Measurements from ENCODE around the gene ATG16L1. TPM values are rescaled to one million over a fixed set of nuclear protein-coding genes. Genes with fewer than 3 reads are reported as not detected.

ATG16L1 gene
- total RNA-seq, 1 donor from 2014 or later = 29.3 TPM

- TF ChIP-seq, protein P1, sequence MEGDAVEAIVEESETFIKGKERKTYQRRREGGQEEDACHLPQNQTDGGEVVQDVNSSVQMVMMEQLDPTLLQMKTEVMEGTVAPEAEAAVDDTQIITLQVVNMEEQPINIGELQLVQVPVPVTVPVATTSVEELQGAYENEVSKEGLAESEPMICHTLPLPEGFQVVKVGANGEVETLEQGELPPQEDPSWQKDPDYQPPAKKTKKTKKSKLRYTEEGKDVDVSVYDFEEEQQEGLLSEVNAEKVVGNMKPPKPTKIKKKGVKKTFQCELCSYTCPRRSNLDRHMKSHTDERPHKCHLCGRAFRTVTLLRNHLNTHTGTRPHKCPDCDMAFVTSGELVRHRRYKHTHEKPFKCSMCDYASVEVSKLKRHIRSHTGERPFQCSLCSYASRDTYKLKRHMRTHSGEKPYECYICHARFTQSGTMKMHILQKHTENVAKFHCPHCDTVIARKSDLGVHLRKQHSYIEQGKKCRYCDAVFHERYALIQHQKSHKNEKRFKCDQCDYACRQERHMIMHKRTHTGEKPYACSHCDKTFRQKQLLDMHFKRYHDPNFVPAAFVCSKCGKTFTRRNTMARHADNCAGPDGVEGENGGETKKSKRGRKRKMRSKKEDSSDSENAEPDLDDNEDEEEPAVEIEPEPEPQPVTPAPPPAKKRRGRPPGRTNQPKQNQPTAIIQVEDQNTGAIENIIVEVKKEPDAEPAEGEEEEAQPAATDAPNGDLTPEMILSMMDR (IDR thresholded peaks at IDR 0.05; ENCODE audit: partially characterized antibody, unreplicated experiment) = no peak
- Mint-ChIP-seq H3K4me1 (ENCODE audit: low read depth, unreplicated experiment) (no peaks in the 10 kb centered on the region), H3K27ac (ENCODE audit: unreplicated experiment) (no peak overlapping the region), H3K36me3 (ENCODE audit: unreplicated experiment) (no peaks in the 10 kb centered on the region), H3K9me3 (ENCODE audit: unreplicated experiment) (no peaks in the 10 kb centered on the region), H3K27me3 (ENCODE audit: unreplicated experiment) (peaks cover 2% of the 10 kb centered on the region), H3K4me3 (ENCODE audit: unreplicated experiment) (no peak overlapping the region)
- no peak for DNase-seq
These were observed 8.3 kb downstream of the ATG16L1 start for GRCh38 chr2:233259730-233260129.

- Mint-ChIP-seq H3K27ac (ENCODE audit: unreplicated experiment) (no peak overlapping the region), H3K4me1 (ENCODE audit: low read depth, unreplicated experiment) (no peaks in the 10 kb centered on the region), H3K4me3 (ENCODE audit: unreplicated experiment) (no peak overlapping the region), H3K27me3 (ENCODE audit: unreplicated experiment) (peaks cover 2% of the 10 kb centered on the region), H3K36me3 (ENCODE audit: unreplicated experiment) (no peaks in the 10 kb centered on the region), H3K9me3 (ENCODE audit: unreplicated experiment) (no peaks in the 10 kb centered on the region)
- TF ChIP-seq, protein P1 (IDR thresholded peaks at IDR 0.05; ENCODE audit: partially characterized antibody, unreplicated experiment) = no peak
- no peak for DNase-seq
These were observed 9.2 kb downstream of the ATG16L1 start for GRCh38 chr2:233260661-233261060.

DNA sequence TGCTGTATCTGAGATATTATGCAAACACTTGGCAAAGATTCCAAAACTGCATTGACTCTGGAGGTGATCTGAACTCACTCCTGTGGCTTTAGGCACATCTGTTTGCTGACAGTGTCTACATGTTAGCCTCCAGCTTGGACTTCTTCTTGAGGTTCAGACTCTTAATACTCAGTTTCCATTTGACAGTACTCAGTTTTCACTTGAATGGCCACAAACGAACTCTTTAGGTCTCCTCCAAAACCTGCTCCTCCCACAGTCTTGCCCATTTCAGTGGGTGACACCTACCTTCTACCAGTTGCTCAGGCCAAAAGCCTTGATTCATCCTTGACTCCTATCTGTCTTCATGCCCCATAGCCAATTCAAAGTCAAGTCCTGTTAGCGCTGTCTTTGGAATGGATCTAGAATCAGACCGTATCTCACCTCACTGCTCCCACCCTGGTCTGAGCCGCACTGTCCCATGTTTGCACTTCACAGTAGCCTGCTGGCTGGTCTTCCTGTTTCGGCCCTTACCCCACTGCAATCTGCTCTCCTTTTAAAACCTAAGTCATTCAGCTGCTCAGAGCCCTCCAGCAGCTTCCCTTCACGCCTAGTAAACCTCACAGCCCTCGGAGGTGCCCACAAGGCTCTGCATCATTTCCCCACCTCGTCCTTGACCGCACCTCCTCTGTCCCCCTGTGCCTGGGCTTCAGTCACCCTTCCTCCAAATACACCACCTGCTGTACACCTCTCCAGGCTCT, 10.5 kb downstream of the ATG16L1 start:
- TF ChIP-seq, protein P1 (IDR thresholded peaks at IDR 0.05; ENCODE audit: partially characterized antibody, unreplicated experiment) = no peak
- no peaks in the 10 kb centered on the region for H3K36me3 Mint-ChIP-seq (ENCODE audit: unreplicated experiment)
- no peaks in the 10 kb centered on the region for H3K4me1 Mint-ChIP-seq (ENCODE audit: low read depth, unreplicated experiment)
- peaks cover 2% of the 10 kb centered on the region for H3K27me3 Mint-ChIP-seq (ENCODE audit: unreplicated experiment)
- H3K4me3 Mint-ChIP-seq (ENCODE audit: unreplicated experiment) = no peak overlapping the region
- DNase-seq = no peak
- no peak overlapping the region for H3K27ac Mint-ChIP-seq (ENCODE audit: unreplicated experiment)
- H3K9me3 Mint-ChIP-seq (ENCODE audit: unreplicated experiment) = no peaks in the 10 kb centered on the region

DNA sequence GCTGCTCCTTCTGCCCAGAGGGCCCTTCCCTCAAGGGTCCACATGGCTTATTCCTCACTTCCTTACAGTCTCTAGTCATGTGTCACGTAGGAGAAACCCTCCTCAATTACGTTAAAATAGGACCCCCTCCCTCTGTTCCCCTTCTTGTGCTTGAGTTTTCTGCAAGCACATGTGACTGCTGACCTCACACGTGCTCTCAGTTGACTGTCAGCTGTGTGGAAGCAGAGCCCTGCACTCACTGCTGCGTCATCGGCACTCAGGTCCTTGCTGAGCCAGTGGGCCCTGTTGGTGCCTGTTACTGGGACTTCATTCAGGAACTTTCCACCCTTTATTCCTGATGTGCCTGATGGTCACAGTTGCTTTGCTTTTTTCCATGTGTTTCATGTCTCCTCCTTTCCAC, 11.1 kb downstream of the ATG16L1 start:
- no peaks in the 10 kb centered on the region for H3K36me3 Mint-ChIP-seq (ENCODE audit: unreplicated experiment)
- H3K9me3 Mint-ChIP-seq (ENCODE audit: unreplicated experiment) = no peaks in the 10 kb centered on the region
- H3K27ac Mint-ChIP-seq (ENCODE audit: unreplicated experiment) = no peak overlapping the region
- H3K4me3 Mint-ChIP-seq (ENCODE audit: unreplicated experiment) = no peak overlapping the region
- H3K4me1 Mint-ChIP-seq (ENCODE audit: low read depth, unreplicated experiment) = no peaks in the 10 kb centered on the region
- TF ChIP-seq, protein P1 (IDR thresholded peaks at IDR 0.05; ENCODE audit: partially characterized antibody, unreplicated experiment) = no peak
- DNase-seq = no peak
- H3K27me3 Mint-ChIP-seq (ENCODE audit: unreplicated experiment) = peaks cover 2% of the 10 kb centered on the region

DNA sequence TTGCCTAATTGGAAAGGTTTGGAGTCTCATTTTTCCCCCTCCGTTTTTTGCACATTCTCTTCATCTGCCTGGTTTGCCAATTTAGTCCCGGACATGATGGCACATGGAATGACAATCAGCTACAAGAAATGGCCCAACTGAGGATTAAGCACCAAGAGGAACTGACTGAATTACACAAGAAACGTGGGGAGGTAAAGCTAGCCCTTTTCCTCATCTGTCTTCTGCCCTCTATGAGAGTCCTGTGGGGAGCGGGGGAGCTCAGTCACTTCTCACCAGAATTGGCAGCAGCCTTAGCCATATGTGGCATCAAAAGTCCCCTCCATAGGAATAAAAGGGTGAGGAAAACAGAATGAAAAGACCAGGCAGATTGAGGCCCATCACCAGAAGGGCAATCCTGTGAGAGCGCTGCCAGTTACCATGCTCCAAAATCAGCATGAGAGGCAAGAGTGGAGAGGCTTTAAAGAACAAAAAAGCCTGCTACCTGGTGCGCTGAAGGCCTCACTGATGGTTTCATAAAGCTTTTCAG, 11.6 kb downstream of the ATG16L1 start:
- H3K4me1 Mint-ChIP-seq (ENCODE audit: low read depth, unreplicated experiment) = no peaks in the 10 kb centered on the region
- H3K4me3 Mint-ChIP-seq (ENCODE audit: unreplicated experiment) = no peak overlapping the region
- TF ChIP-seq, protein P1 (IDR thresholded peaks at IDR 0.05; ENCODE audit: partially characterized antibody, unreplicated experiment) = no peak
- no peaks in the 10 kb centered on the region for H3K36me3 Mint-ChIP-seq (ENCODE audit: unreplicated experiment)
- H3K27ac Mint-ChIP-seq (ENCODE audit: unreplicated experiment) = no peak overlapping the region
- H3K27me3 Mint-ChIP-seq (ENCODE audit: unreplicated experiment) = peaks cover 2% of the 10 kb centered on the region
- no peaks in the 10 kb centered on the region for H3K9me3 Mint-ChIP-seq (ENCODE audit: unreplicated experiment)
- DNase-seq = no peak

All from glutamatergic neuron (in vitro differentiated cells).